Chondrocyte (in vitro differentiated cells): ENCODE results near the gene NEXN. TPM values are rescaled to one million over a fixed set of nuclear protein-coding genes. Genes with fewer than 3 reads are reported as not detected.

Source experiments
- DNase-seq: peaks from one replicate; pipeline ENCODE4 v3.0.0; 2021; ENCODE audit warnings: mixed read lengths, low spot score
- H3K27ac Mint-ChIP-seq: one replicate; pipeline ENCODE4 v1.8.0; 2021; ENCODE audit warnings: mild to moderate bottlenecking, moderate library complexity, mixed read lengths; ENCODE audit not compliant: unreplicated experiment
- H3K27me3 Mint-ChIP-seq: 2 replicates; pipeline ENCODE4 v1.8.0; 2021; ENCODE audit warnings: low read depth, mixed read lengths
- H3K36me3 Mint-ChIP-seq: 2 replicates; pipeline ENCODE4 v1.8.0; 2021; ENCODE audit warnings: low read depth, mixed read lengths
- H3K4me1 Mint-ChIP-seq: 2 replicates; pipeline ENCODE4 v1.8.0; 2021; ENCODE audit warnings: low read depth, mild to moderate bottlenecking, mixed read lengths
- H3K4me3 Mint-ChIP-seq: one replicate; pipeline ENCODE4 v1.8.0; 2021; ENCODE audit warnings: mild to moderate bottlenecking, moderate library complexity, mixed read lengths; ENCODE audit not compliant: unreplicated experiment
- H3K9me3 Mint-ChIP-seq: 2 replicates; pipeline ENCODE4 v1.8.0; 2021; ENCODE audit warnings: low read depth, mixed read lengths
- CTCF ChIP-seq: fragments of 200-600 bp; sonication (generic); IDR thresholded peaks from 2 replicates; pipeline ENCODE4 v1.5.0; 2021; ENCODE audit warnings: antibody characterized with exemption, mild to moderate bottlenecking, moderate library complexity
- total RNA-seq: library from RNA; stranded (reverse); gene quantifications from 3 replicates; pipeline ENCODE4 v1.2.1, GENCODE V29; 2021

Gene NEXN
- total RNA-seq, 1 donor from 2014 or later, result 46.2 TPM

GRCh38 chr1:77991638-77992037 lies 103.2 kb downstream of the NEXN start:
- Mint-ChIP-seq H3K27me3 (no peaks in the 10 kb centered on the region), H3K27ac (no peak overlapping the region), H3K4me1 (peaks cover 7% of the 10 kb centered on the region), H3K9me3 (no peaks in the 10 kb centered on the region), H3K4me3 (no peak overlapping the region), H3K36me3 (peaks cover 3% of the 10 kb centered on the region)
- TF ChIP-seq CTCF, result no peak
- DNase-seq, result no peak

Other genes with a start within 250 kb of the NEXN start
- 34.6 to 42.0 TPM (median 41.1 TPM) in 3 replicates for gene ZZZ3, start 206.0 kb upstream of the NEXN start, total RNA-seq
- 38.8 to 48.6 TPM (median 41.7 TPM) in 3 replicates for gene USP33, start 128.8 kb upstream of the NEXN start, total RNA-seq
- gene MIGA1, start 109.0 kb upstream of the NEXN start, total RNA-seq, result 18.6 to 25.6 TPM (median 19.1 TPM) in 3 replicates
- gene FUBP1, start 90.4 kb downstream of the NEXN start, total RNA-seq, result 86.5 to 141 TPM (median 92.0 TPM) in 3 replicates
- 103 to 109 TPM (median 109 TPM) in 3 replicates for gene DNAJB4, start 116.3 kb downstream of the NEXN start, total RNA-seq
- gene GIPC2, start 157.3 kb downstream of the NEXN start, total RNA-seq, result 0.10 to 0.15 TPM (median 0.10 TPM) in 3 replicates